Measurements from ENCODE around the gene SYT1.

DNA sequence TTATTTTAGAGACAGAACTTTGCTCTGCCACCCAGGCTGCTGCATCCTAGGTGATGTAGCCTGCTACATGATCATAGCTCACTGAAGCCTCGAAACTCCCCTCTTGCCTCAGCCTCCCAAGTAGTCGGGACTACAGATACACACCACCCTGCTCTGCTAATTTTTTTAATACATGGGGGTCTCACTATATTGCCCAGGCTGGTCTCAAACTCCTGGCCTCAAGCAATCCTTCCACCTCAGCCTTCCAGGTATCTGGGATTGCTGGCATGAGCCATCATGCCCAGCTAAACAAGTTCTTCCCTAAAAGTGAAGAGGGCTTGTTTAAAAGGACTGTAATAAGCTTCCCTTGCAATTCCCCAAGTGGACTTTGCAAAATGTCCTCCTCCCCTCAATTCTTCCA is 515.8 kb downstream of the SYT1 start:
- TF ChIP-seq, protein P1, sequence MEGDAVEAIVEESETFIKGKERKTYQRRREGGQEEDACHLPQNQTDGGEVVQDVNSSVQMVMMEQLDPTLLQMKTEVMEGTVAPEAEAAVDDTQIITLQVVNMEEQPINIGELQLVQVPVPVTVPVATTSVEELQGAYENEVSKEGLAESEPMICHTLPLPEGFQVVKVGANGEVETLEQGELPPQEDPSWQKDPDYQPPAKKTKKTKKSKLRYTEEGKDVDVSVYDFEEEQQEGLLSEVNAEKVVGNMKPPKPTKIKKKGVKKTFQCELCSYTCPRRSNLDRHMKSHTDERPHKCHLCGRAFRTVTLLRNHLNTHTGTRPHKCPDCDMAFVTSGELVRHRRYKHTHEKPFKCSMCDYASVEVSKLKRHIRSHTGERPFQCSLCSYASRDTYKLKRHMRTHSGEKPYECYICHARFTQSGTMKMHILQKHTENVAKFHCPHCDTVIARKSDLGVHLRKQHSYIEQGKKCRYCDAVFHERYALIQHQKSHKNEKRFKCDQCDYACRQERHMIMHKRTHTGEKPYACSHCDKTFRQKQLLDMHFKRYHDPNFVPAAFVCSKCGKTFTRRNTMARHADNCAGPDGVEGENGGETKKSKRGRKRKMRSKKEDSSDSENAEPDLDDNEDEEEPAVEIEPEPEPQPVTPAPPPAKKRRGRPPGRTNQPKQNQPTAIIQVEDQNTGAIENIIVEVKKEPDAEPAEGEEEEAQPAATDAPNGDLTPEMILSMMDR (IDR thresholded peaks at IDR 0.05; ENCODE audit: insufficient read depth, low read length): no peak
- TF ChIP-seq POLR2AphosphoS5 (IDR thresholded peaks at IDR 0.05; ENCODE audit: low read depth): no peak
